ENCODE data around the gene NPC1.

DNA sequence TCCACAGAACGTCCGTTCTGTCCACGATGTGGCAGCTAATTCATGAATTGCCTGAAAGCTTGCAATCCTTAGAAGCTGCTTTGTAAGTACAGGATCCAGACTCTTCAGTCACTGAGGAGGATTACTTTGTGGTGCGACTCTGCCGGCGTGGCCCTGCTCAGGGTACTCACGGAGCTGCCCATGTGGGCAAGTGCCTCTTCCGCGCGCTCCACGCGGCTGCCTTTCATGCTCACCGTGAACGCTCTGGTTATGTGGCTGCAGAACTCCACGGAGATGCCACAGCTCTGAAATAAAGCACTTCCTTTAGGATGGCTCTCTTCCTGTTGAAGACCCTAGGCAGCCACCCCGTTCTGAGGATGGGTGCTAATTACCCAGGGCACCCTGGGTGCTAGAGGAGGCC lies 52.0 kb downstream of the NPC1 start:
- TF ChIP-seq, protein P1, sequence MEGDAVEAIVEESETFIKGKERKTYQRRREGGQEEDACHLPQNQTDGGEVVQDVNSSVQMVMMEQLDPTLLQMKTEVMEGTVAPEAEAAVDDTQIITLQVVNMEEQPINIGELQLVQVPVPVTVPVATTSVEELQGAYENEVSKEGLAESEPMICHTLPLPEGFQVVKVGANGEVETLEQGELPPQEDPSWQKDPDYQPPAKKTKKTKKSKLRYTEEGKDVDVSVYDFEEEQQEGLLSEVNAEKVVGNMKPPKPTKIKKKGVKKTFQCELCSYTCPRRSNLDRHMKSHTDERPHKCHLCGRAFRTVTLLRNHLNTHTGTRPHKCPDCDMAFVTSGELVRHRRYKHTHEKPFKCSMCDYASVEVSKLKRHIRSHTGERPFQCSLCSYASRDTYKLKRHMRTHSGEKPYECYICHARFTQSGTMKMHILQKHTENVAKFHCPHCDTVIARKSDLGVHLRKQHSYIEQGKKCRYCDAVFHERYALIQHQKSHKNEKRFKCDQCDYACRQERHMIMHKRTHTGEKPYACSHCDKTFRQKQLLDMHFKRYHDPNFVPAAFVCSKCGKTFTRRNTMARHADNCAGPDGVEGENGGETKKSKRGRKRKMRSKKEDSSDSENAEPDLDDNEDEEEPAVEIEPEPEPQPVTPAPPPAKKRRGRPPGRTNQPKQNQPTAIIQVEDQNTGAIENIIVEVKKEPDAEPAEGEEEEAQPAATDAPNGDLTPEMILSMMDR (IDR thresholded peaks at IDR 0.05), result no peak
- no peak for TF ChIP-seq POLR2A (IDR thresholded peaks at IDR 0.05)

All from uterus (tissue), 2 donors.